Transverse colon (tissue), 4 donors: Measurements from ENCODE around the gene DOCK2. TPM values are rescaled to one million over a fixed set of nuclear protein-coding genes. Genes with fewer than 3 reads are reported as not detected.

ENCODE experiments used
- DNase-seq: peaks from one replicate; pipeline ENCODE4 v3.0.0-alpha.2; 2019
- H3K27ac ChIP-seq, 4 donors: fragments of 200-600 bp; sonication (generic); 2 replicates each; pipeline ENCODE4 v1.5.1; 2016 to 2018; ENCODE audit warnings: inconsistent platforms in 4 of 4
- H3K27me3 ChIP-seq: fragments of 200-600 bp; sonication (generic); 2 replicates; pipeline ENCODE4 v1.5.1; 2017; ENCODE audit warnings: inconsistent platforms
- H3K36me3 ChIP-seq, 4 donors: fragments of 200-600 bp; sonication (generic); 2 replicates each; pipeline ENCODE4 v1.5.1; 2017 to 2019; ENCODE audit warnings: inconsistent platforms in 4 of 4
- H3K4me1 ChIP-seq, 4 donors: fragments of 200-600 bp; sonication (generic); 2 replicates each; pipeline ENCODE4 v1.5.1; 2017 to 2020; ENCODE audit warnings: inconsistent platforms in 4 of 4
- H3K4me3 ChIP-seq, 4 donors: fragments of 200-600 bp; sonication (generic); 1 replicate in 1 of 4; 2 replicates in 3 of 4; pipeline versions ENCODE4 v1.5.1 to v1.6.1; 2017 to 2019; ENCODE audit warnings: inconsistent platforms in 4 of 4
- H3K9me3 ChIP-seq, 2 donors: fragments of 200-600 bp; sonication (generic); 2 replicates each; pipeline ENCODE4 v1.5.1; 2017 to 2019; ENCODE audit warnings: inconsistent platforms in 2 of 2
- EP300 ChIP-seq: sonication (generic); formaldehyde crosslinking; IDR thresholded peaks from one replicate; pipeline ENCODE4 v1.6.1; 2017; ENCODE audit warnings: antibody characterized with exemption, low read depth
- POLR2A ChIP-seq: fragments of 450-650 bp; IDR thresholded peaks from one replicate; pipeline ENCODE4 v1.6.1; 2016; ENCODE audit warnings: antibody characterized with exemption, mild to moderate bottlenecking, moderate library complexity
- POLR2AphosphoS5 ChIP-seq, 3 donors: sonication (generic); formaldehyde crosslinking; IDR thresholded peaks; one replicate each; pipeline ENCODE4 v1.6.1; 2016; ENCODE audit warnings: antibody characterized with exemption in 3 of 3
- WGBS, 2 donors: methylation state at CpG; one replicate each; pipeline ENCODE4 v1.1.5; 2018; ENCODE audit warnings: low coverage in 1 of 2; 5-methylcytosine and 5-hydroxymethylcytosine counted together
- in situ Hi-C, 4 donors: fragments of 200-750 bp; cut with MboI; loops; one replicate each; pipeline versions ENCODE4 v1.15.0 to v1.15.1; 2017; ENCODE audit warnings: low sequenced_read_pairs in 3 of 4, low pct_ligation_motif_present in 1 of 4, low pct_unique_long_range_greater_than_20kb in 1 of 4
- intact Hi-C: fragments of 100-400 bp; cut with DNase I; formaldehyde crosslinking; loops from one replicate; pipeline ENCODE4 v1.15.1; 2023; ENCODE audit warnings: low total_unique reads
- total RNA-seq, 4 donors: library from RNA; depleted of rRNA; stranded (reverse); fragments of >200 nt; gene quantifications; one replicate each; pipeline ENCODE4 v1.1.0, GENCODE V29; 2016
- TF ChIP-seq, protein P1 (sequence below), 5 experiments: fragments of 200-600 bp in 3 of 5; fragments of 450-650 bp in 2 of 5; sonication (generic) in 3 of 5; IDR thresholded peaks; 1 replicate in 2 of 5; 2 replicates in 3 of 5; pipeline ENCODE4 v1.5.1; 2016 to 2017; ENCODE audit warnings: antibody characterized with exemption in 5 of 5, inconsistent platforms in 3 of 5, mild to moderate bottlenecking in 2 of 5, moderate library complexity in 1 of 5

Gene DOCK2
- total RNA-seq, 4 donors from 2014 or later: 8.3 to 24.0 (median 14.3) TPM

GRCh38 chr5:169814045-169814444 lies 177.0 kb downstream of the DOCK2 start:
- no peak for TF ChIP-seq POLR2A
- no peak for TF ChIP-seq POLR2AphosphoS5 (IDR thresholded peaks at IDR 0.05)
- no peak for TF ChIP-seq EP300
- TF ChIP-seq, protein P1, sequence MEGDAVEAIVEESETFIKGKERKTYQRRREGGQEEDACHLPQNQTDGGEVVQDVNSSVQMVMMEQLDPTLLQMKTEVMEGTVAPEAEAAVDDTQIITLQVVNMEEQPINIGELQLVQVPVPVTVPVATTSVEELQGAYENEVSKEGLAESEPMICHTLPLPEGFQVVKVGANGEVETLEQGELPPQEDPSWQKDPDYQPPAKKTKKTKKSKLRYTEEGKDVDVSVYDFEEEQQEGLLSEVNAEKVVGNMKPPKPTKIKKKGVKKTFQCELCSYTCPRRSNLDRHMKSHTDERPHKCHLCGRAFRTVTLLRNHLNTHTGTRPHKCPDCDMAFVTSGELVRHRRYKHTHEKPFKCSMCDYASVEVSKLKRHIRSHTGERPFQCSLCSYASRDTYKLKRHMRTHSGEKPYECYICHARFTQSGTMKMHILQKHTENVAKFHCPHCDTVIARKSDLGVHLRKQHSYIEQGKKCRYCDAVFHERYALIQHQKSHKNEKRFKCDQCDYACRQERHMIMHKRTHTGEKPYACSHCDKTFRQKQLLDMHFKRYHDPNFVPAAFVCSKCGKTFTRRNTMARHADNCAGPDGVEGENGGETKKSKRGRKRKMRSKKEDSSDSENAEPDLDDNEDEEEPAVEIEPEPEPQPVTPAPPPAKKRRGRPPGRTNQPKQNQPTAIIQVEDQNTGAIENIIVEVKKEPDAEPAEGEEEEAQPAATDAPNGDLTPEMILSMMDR (IDR thresholded peaks at IDR 0.05): no peak
- intact Hi-C loops: no loop called here
- 82 to 83% methylated on average over 1 to 3 of the region's 3 CpGs for WGBS, 2 donors

GRCh38 chr5:169814522-169814921 lies 177.4 kb downstream of the DOCK2 start:
- intact Hi-C loops (no loop called here), in situ Hi-C loops (no loop called here)
- 86% methylated on average over 1 of the region's 1 CpG for WGBS, 2 donors
- TF ChIP-seq EP300: no peak
- no peak for TF ChIP-seq POLR2A
- no peak for TF ChIP-seq POLR2AphosphoS5 (IDR thresholded peaks at IDR 0.05)
- TF ChIP-seq, protein P1 (IDR thresholded peaks at IDR 0.05): no peak
- Histone ChIP-seq H3K36me3 (no peaks in the 10 kb centered on the region), H3K4me3 (no peak overlapping the region), H3K27ac (no peak overlapping the region), H3K9me3 (no peaks in the 10 kb centered on the region), H3K27me3 (no peaks in the 10 kb centered on the region), H3K4me1 (no peaks in the 10 kb centered on the region)
- DNase-seq: no peak

More at GRCh38 chr5:169814045-169814444, 177.0 kb downstream of the DOCK2 start:
- H3K9me3 ChIP-seq: no peaks in the 10 kb centered on the region
- H3K4me1 ChIP-seq: no peaks in the 10 kb centered on the region
- no peak for DNase-seq
- no peaks in the 10 kb centered on the region for H3K27me3 ChIP-seq
- no peaks in the 10 kb centered on the region for H3K36me3 ChIP-seq
- no peak overlapping the region for H3K27ac ChIP-seq
- H3K4me3 ChIP-seq: no peak overlapping the region
- in situ Hi-C loops: no loop called here

GRCh38 chr5:169817031-169817430 lies 180.0 kb downstream of the DOCK2 start:
- no peak for TF ChIP-seq POLR2A
- TF ChIP-seq POLR2AphosphoS5 (IDR thresholded peaks at IDR 0.05): no peak
- TF ChIP-seq, protein P1 (IDR thresholded peaks at IDR 0.05): no peak
- TF ChIP-seq EP300: no peak
- in situ Hi-C loops: no loop called here
- WGBS, 2 donors: 83 to 87% methylated on average over 2 of the region's 2 CpGs

DNA sequence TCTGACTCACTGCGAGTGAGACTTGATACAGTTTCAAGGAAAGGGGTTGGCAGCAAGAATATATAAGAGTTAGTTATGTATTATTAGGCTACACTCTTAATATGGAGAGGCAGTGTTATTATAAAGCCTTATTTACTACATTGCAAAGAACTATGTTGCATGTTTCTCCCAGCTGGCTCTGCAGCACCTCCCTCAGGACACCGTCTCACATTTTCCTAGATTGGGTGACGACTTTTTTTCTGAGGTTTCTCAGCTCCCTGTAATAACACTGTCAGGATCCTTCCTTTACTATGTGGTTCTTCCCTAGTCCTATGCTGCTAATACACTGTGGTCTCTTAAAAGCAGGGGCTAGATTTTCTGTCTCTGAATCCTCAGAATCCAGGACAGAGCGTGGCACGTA lies 189.5 kb downstream of the DOCK2 start:
- Histone ChIP-seq H3K27me3 (no peaks in the 10 kb centered on the region), H3K4me1 (no peaks in the 10 kb centered on the region), H3K27ac (no peak overlapping the region), H3K9me3 (no peaks in the 10 kb centered on the region), H3K4me3 (no peak overlapping the region), H3K36me3 (no peaks in the 10 kb centered on the region)
- in situ Hi-C loops: no loop called here
- TF ChIP-seq EP300 (no peak), POLR2AphosphoS5 (IDR thresholded peaks at IDR 0.05) (no peak), POLR2A (no peak)
- TF ChIP-seq, protein P1 (IDR thresholded peaks at IDR 0.05): no peak
- WGBS, 2 donors: 50 to 72% methylated on average over 4 to 5 of the region's 5 CpGs
- DNase-seq: no peak
- intact Hi-C loops: no loop called here

More at GRCh38 chr5:169817031-169817430, 180.0 kb downstream of the DOCK2 start:
- intact Hi-C loops: no loop called here
- H3K36me3 ChIP-seq: no peaks in the 10 kb centered on the region
- no peaks in the 10 kb centered on the region for H3K27me3 ChIP-seq
- no peak for DNase-seq
- no peak overlapping the region for H3K27ac ChIP-seq
- no peak overlapping the region for H3K4me3 ChIP-seq
- H3K4me1 ChIP-seq: no peaks in the 10 kb centered on the region
- no peaks in the 10 kb centered on the region for H3K9me3 ChIP-seq
